ENCODE measurements around the gene RPL26. TPM values are rescaled to one million over a fixed set of nuclear protein-coding genes. Genes with fewer than 3 reads are reported as not detected.

Gene RPL26
- total and polyA plus RNA-seq, 2 donors (not counting 1 experiment from before 2014, with no cell fraction given): 2,684 to 4,449 TPM

- H3K4me1 Mint-ChIP-seq: no peaks in the 10 kb centered on the region
- Histone ChIP-seq H3K27me3 (replicated peaks in 1 of 4; ENCODE audit: control extremely low read depth in 1 of 4, control insufficient read depth in 3 of 4, insufficient read depth in 4 of 4, low read length in 3 of 4) (no peaks in the 10 kb centered on the region), H2AFZ (ENCODE audit: insufficient read depth, low read depth, low read length, poor library complexity, severe bottlenecking) (no peak overlapping the region), H3K4me2 (replicated peaks; ENCODE audit: low read depth, low read length, poor library complexity, severe bottlenecking) (no peak overlapping the region), H3K36me3 (replicated peaks in 1 of 2; ENCODE audit: control extremely low read depth in 1 of 2, control insufficient read depth in 1 of 2, extremely low read depth in 1 of 2, insufficient read depth in 2 of 2, low read length in 1 of 2) (peaks cover 0 to 7% of the 10 kb centered on the region in 2 experiments), H3K9ac (ENCODE audit: low read length) (no peak overlapping the region), H3K4me3 (ENCODE audit: control extremely low read depth in 1 of 5, extremely low read depth in 1 of 5, insufficient read depth in 1 of 5, low read depth in 2 of 5, low read length in 4 of 5) (no peak overlapping the region), H3K79me2 (ENCODE audit: control insufficient read depth, insufficient read depth, low read length) (no peaks in the 10 kb centered on the region), H3K4me1 (ENCODE audit: control insufficient read depth in 2 of 2, insufficient read depth in 2 of 2, low read length in 2 of 2) (no peaks in the 10 kb centered on the region), H3K27ac (ENCODE audit: low read length in 2 of 2) (no peak overlapping the region), H3K9me3 (ENCODE audit: control extremely low read depth in 1 of 3, control insufficient read depth in 2 of 3, insufficient read depth in 1 of 3, low read length in 2 of 3) (no peaks in the 10 kb centered on the region), H4K20me1 (ENCODE audit: control insufficient read depth, insufficient read depth, low read length, poor library complexity, severe bottlenecking) (no peaks in the 10 kb centered on the region)
- no peak for DNase-seq
- no peak for TF ChIP-seq EZH2 (IDR thresholded peaks at IDR 0.05; ENCODE audit: borderline replicate concordance, insufficient read depth, low read depth, low read length, poor library complexity, severe bottlenecking)
- no peak for TF ChIP-seq CTCF (IDR thresholded peaks at IDR 0.05)
- WGBS (ENCODE audit: insufficient coverage): 96% methylated on average over 4 of the region's 4 CpGs
- intact Hi-C loops (cut with micrococcal nuclease): no loop called here
- H3K27ac Mint-ChIP-seq: no peak overlapping the region
- ChIA-PET CTCF (no interaction called here), POLR2A (no interaction called here)
- no peak for ATAC-seq (ENCODE audit: low read depth)
- no peaks in the 10 kb centered on the region for H3K27me3 Mint-ChIP-seq
- H3K9me3 Mint-ChIP-seq (ENCODE audit: insufficient read depth): no peaks in the 10 kb centered on the region
- H3K4me3 Mint-ChIP-seq: no peak overlapping the region
Measured at GRCh38 chr17:8362651-8363332, 20.2 kb downstream of the RPL26 start.

GRCh38 chr17:8360751-8361150, 22.2 kb downstream of the RPL26 start:
- Mint-ChIP-seq H3K9me3 (ENCODE audit: insufficient read depth) (no peaks in the 10 kb centered on the region), H3K4me1 (no peaks in the 10 kb centered on the region), H3K4me3 (no peak overlapping the region), H3K27ac (no peak overlapping the region), H3K27me3 (no peaks in the 10 kb centered on the region)
- H4K20me1 ChIP-seq (ENCODE audit: control insufficient read depth, insufficient read depth, low read length, poor library complexity, severe bottlenecking): no peaks in the 10 kb centered on the region
- H2AFZ ChIP-seq (ENCODE audit: insufficient read depth, low read depth, low read length, poor library complexity, severe bottlenecking): no peak overlapping the region
- intact Hi-C loops (cut with micrococcal nuclease): no loop called here
- H3K9me3 ChIP-seq (ENCODE audit: control extremely low read depth in 1 of 3, control insufficient read depth in 2 of 3, insufficient read depth in 1 of 3, low read length in 2 of 3): no peaks in the 10 kb centered on the region
- H3K27me3 ChIP-seq (replicated peaks in 1 of 4; ENCODE audit: control extremely low read depth in 1 of 4, control insufficient read depth in 3 of 4, insufficient read depth in 4 of 4, low read length in 3 of 4): no peaks in the 10 kb centered on the region
- no peaks in the 10 kb centered on the region for H3K79me2 ChIP-seq (ENCODE audit: control insufficient read depth, insufficient read depth, low read length)
- H3K36me3 ChIP-seq (replicated peaks in 1 of 2; ENCODE audit: control extremely low read depth in 1 of 2, control insufficient read depth in 1 of 2, extremely low read depth in 1 of 2, insufficient read depth in 2 of 2, low read length in 1 of 2): peaks cover 0 to 7% of the 10 kb centered on the region in 2 experiments
- no peak overlapping the region for H3K4me2 ChIP-seq (replicated peaks; ENCODE audit: low read depth, low read length, poor library complexity, severe bottlenecking)
- H3K4me3 ChIP-seq (ENCODE audit: control extremely low read depth in 1 of 5, extremely low read depth in 1 of 5, insufficient read depth in 1 of 5, low read depth in 2 of 5, low read length in 4 of 5): no peak overlapping the region
- TF ChIP-seq CTCF (IDR thresholded peaks at IDR 0.05): no peak
- TF ChIP-seq EZH2 (IDR thresholded peaks at IDR 0.05; ENCODE audit: borderline replicate concordance, insufficient read depth, low read depth, low read length, poor library complexity, severe bottlenecking): no peak
- H3K27ac ChIP-seq (ENCODE audit: low read length in 2 of 2): no peak overlapping the region
- DNase-seq: no peak
- ATAC-seq (ENCODE audit: low read depth): no peak
- WGBS (ENCODE audit: insufficient coverage): no CpG with 5 or more reads among the region's 3 CpGs
- POLR2A ChIA-PET: no interaction called here
- no peak overlapping the region for H3K9ac ChIP-seq (ENCODE audit: low read length)
- no peaks in the 10 kb centered on the region for H3K4me1 ChIP-seq (ENCODE audit: control insufficient read depth in 2 of 2, insufficient read depth in 2 of 2, low read length in 2 of 2)
- CTCF ChIA-PET: no interaction called here
